ENCODE data around the gene PPP2R2C. TPM values are rescaled to one million over a fixed set of nuclear protein-coding genes. Genes with fewer than 3 reads are reported as not detected.

PPP2R2C gene
- total and polyA plus RNA-seq, 9 of the 15 experiments (the other 6 are each of a cell fraction or from before 2014, with no cell fraction given): 0.04 to 0.06 TPM; not detected in 7

DNA sequence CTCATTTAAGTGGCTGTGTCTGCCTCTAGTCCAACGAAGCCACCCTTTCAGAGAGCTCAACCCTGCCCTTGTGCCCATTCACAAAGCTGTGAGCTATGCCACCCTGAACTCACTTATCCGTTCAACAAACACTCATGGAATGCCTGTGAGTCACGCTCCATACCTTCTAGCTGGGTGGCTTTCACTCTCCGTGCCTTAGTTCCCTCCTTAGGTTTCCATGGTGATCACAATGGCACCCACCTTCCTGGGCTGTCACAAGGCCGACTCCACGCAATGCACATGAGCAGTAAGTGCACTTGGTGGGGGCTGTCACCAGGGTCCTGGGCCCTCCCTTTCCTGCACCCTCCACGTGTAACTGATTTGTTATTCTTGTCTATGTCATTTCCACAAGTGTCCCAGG lies 37.2 kb upstream of the PPP2R2C start (continued):
- no peak for TF ChIP-seq GATAD2B (IDR thresholded peaks at IDR 0.05; ENCODE audit: borderline replicate concordance)
- no peak for TF ChIP-seq PRMT5 (CRISPR knock-in tag; IDR thresholded peaks at IDR 0.05)
- no peak for TF ChIP-seq BRCA1 (IDR thresholded peaks at IDR 0.05)
- no peak for TF ChIP-seq BRCA1 (CRISPR knock-in tag; IDR thresholded peaks at IDR 0.05)
- TF ChIP-seq ZFP36 (IDR thresholded peaks at IDR 0.05; ENCODE audit: low read depth, low read length, partially characterized antibody): no peak
- no peak for TF ChIP-seq WHSC1 (IDR thresholded peaks at IDR 0.05; ENCODE audit: low read length)
- no peak for TF ChIP-seq NFYB (IDR thresholded peaks at IDR 0.05; ENCODE audit: extremely low read depth, insufficient read length)

DNA sequence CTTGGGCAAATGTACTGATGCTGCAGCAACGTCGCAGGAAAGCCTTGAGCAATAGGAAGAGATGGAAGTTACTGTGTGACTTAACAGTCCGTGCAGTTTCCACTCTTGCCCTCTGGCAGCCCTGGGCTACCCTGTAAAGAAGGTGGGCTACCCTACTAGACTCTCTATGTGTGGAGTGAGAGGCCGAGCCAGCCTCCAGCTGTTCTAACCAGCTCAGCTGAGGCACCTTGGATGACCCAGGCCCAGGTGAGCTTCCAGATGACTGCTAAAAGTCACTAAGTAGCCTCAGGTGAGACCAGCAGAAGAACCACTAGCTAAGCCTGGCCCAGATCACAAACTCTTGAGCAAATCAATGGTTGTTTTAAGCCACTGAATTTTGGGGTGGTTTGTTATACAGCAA lies 34.9 kb upstream of the PPP2R2C start:
- POLR2A ChIA-PET: interaction anchor here (0.8 kb wide), 1 partner anchor 27 kb away, joined by 3 read pairs; no protein-coding TSS in a partner anchor
- peaks cover 0 to 4% of the 10 kb centered on the region in 2 experiments; a peak in 1 of 5 replicates for H3K27me3 ChIP-seq (ENCODE audit: control insufficient read depth in 2 of 2, insufficient read depth in 2 of 2, low read length in 2 of 2)
- TF ChIP-seq, protein P1, sequence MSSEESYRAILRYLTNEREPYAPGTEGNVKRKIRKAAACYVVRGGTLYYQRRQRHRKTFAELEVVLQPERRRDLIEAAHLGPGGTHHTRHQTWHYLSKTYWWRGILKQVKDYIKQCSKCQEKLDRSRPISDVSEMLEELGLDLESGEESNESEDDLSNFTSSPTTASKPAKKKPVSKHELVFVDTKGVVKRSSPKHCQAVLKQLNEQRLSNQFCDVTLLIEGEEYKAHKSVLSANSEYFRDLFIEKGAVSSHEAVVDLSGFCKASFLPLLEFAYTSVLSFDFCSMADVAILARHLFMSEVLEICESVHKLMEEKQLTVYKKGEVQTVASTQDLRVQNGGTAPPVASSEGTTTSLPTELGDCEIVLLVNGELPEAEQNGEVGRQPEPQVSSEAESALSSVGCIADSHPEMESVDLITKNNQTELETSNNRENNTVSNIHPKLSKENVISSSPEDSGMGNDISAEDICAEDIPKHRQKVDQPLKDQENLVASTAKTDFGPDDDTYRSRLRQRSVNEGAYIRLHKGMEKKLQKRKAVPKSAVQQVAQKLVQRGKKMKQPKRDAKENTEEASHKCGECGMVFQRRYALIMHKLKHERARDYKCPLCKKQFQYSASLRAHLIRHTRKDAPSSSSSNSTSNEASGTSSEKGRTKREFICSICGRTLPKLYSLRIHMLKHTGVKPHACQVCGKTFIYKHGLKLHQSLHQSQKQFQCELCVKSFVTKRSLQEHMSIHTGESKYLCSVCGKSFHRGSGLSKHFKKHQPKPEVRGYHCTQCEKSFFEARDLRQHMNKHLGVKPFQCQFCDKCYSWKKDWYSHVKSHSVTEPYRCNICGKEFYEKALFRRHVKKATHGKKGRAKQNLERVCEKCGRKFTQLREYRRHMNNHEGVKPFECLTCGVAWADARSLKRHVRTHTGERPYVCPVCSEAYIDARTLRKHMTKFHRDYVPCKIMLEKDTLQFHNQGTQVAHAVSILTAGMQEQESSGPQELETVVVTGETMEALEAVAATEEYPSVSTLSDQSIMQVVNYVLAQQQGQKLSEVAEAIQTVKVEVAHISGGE (CRISPR knock-in tag; IDR thresholded peaks at IDR 0.05): no peak
- TF ChIP-seq RFX1 (IDR thresholded peaks at IDR 0.05): no peak
- TF ChIP-seq CHD1 (IDR thresholded peaks at IDR 0.05; ENCODE audit: low read length): no peak
- TF ChIP-seq RAD51 (IDR thresholded peaks at IDR 0.05; ENCODE audit: borderline replicate concordance, low read depth): no peak
- TF ChIP-seq HMG20B (CRISPR knock-in tag; IDR thresholded peaks at IDR 0.05): no peak
- no peak for TF ChIP-seq ZNF384 (IDR thresholded peaks at IDR 0.05; ENCODE audit: low read depth, low read length)
- TF ChIP-seq SIX5 (IDR thresholded peaks at IDR 0.05; ENCODE audit: borderline replicate concordance in 1 of 2, insufficient read depth in 1 of 2, low read depth in 1 of 2, low read length in 2 of 2): no peak
- no peak for TF ChIP-seq ZNF766 (CRISPR knock-in tag; conservative IDR thresholded peaks at IDR 0.05)
- no peak for TF ChIP-seq NR3C1 (CRISPR knock-in tag; IDR thresholded peaks at IDR 0.05)
- no peak for TF ChIP-seq RB1 (IDR thresholded peaks at IDR 0.05; ENCODE audit: low read depth)
- no peak for TF ChIP-seq CAMTA2 (CRISPR knock-in tag; conservative IDR thresholded peaks at IDR 0.05)
- no peak for TF ChIP-seq BDP1 (IDR thresholded peaks at IDR 0.05; ENCODE audit: insufficient read depth, insufficient read length)
- TF ChIP-seq TFAM (CRISPR knock-in tag; conservative IDR thresholded peaks at IDR 0.05): no peak

More for the DNA sequence above, 34.9 kb upstream of the PPP2R2C start:
- no peak overlapping the region for H2AFZ ChIP-seq (ENCODE audit: low read depth, low read length)
- H3K36me3 ChIP-seq (ENCODE audit: control insufficient read depth, insufficient read depth, low read length): no peaks in the 10 kb centered on the region
- H4K20me1 ChIP-seq (replicated peaks; ENCODE audit: control insufficient read depth, insufficient read depth, low read length): no peaks in the 10 kb centered on the region
- H3K9me3 ChIP-seq (replicated peaks; ENCODE audit: control insufficient read depth, insufficient read depth, low read depth, low read length): peaks cover 3% of the 10 kb centered on the region
- intact Hi-C loops (cut with micrococcal nuclease) (no loop called here), in situ Hi-C loops (cut with MboI) (no loop called here)
- 0% methylated on average over 4 of the region's 4 CpGs for WGBS (ENCODE audit: insufficient coverage, low coverage, missing lambda C conversion rate)
- H3K4me2 ChIP-seq (ENCODE audit: insufficient read depth, low read length): no peak overlapping the region
- BruUV-seq (replicated peaks): no TSS peak
- CTCF ChIA-PET (ENCODE audit: low intra/inter-chr PET ratio): no interaction called here
- no peak overlapping the region for H3K27ac ChIP-seq (ENCODE audit: extremely low read depth, low read depth, low read length)
- ATAC-seq (no peak), DNase-seq (ENCODE audit: extremely low read depth in 1 of 4, low spot score in 3 of 4) (no peak), FAIRE-seq (no peak)
- no peaks in the 10 kb centered on the region for H3K79me2 ChIP-seq (ENCODE audit: control insufficient read depth, insufficient read depth, low read length)
- H3K9ac ChIP-seq (ENCODE audit: insufficient read depth in 1 of 2, low read depth in 2 of 2, low read length in 2 of 2): no peak overlapping the region
- no peak overlapping the region for H3K4me3 ChIP-seq
- H3K9me1 ChIP-seq (ENCODE audit: control insufficient read depth, insufficient read depth, low read length): no peaks in the 10 kb centered on the region
- no peaks in the 10 kb centered on the region for H3K4me1 ChIP-seq (replicated peaks in 1 of 2; ENCODE audit: control insufficient read depth in 2 of 2, insufficient read depth in 2 of 2, low read length in 2 of 2)
